Measurements from ENCODE around the gene ACAA2.

ACAA2 gene

GRCh38 chr18:49743117-49743567 is 70.2 kb downstream of the ACAA2 start:
- no peak for DNase-seq (ENCODE audit: low read depth in 2 of 2)

DNA sequence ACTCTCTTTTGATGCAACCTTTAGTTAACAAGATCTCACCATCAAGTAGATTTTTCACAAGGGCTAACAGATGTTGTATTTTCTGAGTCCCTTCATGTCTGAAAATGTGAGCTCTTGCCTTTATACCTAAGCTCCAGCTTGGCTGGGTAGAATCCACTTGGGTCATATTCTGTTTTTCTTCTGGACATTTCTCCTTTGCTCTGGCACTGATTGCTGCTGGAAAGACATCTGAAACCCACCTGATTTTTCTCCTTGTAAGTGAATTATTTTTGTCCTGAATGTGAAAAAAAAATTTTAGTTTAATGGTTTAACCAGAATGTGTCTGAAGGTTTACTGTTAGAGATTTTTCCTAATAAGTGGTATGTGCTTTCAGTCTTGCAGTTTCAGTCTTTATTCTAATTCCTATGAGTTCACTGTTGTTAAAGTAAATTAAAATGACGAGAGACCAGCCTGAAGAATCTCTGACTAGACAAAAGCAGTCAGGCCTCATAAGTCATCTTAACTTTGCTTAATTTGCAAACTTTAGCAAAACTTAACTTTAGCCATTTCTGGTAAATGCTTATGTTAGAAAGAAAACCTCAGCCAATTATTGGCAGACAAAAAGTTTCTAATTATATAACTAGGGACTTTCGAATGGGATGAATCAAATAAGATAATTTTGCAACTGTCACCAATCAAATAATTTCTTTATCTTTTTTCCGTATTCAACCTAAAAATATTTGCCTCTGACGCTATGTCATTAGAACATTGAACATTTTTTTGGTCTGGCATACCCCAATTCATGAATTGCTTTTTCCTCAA is 70.8 kb downstream of the ACAA2 start:
- no peak for DNase-seq (ENCODE audit: low read depth in 2 of 2)

GRCh38 chr18:49739275-49739674 is 74.1 kb downstream of the ACAA2 start:
- DNase-seq (ENCODE audit: low read depth in 2 of 2): no peak

- DNase-seq (ENCODE audit: low read depth in 2 of 2): no peak
Measured at GRCh38 chr18:49738721-49739120, 74.6 kb downstream of the ACAA2 start.

- DNase-seq (ENCODE audit: low read depth in 2 of 2): no peak
Measured at GRCh38 chr18:49734836-49735235, 78.5 kb downstream of the ACAA2 start.

GRCh38 chr18:49733896-49734585 is 79.3 kb downstream of the ACAA2 start:
- DNase-seq (ENCODE audit: low read depth in 2 of 2): no peak

DNA sequence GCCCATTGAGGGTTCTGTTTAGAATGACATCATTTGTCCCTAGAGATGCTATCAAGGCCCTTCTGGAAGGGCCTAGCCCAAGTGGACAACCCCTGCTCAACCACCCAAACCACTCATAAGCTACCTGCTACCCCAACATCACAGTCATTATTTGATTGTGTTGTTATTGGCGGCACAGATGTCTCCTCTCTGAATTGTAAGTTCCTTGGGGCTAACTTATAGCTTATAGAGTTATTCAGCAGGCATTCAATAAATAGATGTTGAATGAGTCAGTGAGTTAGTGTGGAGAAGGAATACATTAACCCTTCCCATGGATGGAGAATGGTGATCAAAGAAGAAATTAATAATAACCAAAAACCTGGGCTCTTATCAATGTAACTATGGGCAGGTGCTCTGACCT is 80.0 kb downstream of the ACAA2 start:
- DNase-seq (ENCODE audit: low read depth in 2 of 2): no peak

Data from stimulated activated CD4-positive, alpha-beta T cell treated with anti-CD3 and anti-CD28 coated beads, Interleukin-4, amount 100 ng/mL, for 48 hours (primary cell).